HEK293 (cell line): Measurements from ENCODE around the gene B4GALT5.

ENCODE experiments used
- CTCF ChIA-PET: fragments of 350-600 bp; formaldehyde crosslinking; extraction: SDS; loops from one replicate; lab custom pipeline; 2021; ENCODE audit warnings: antibody characterized with exemption; lab: Yijun Ruan, JAX
- POLR2A ChIA-PET: fragments of 300-600 bp; formaldehyde crosslinking; extraction: SDS; loops from one replicate; lab custom pipeline; 2020; ENCODE audit warnings: antibody characterized with exemption, inconsistent platforms; lab: Yijun Ruan, JAX
- H3K27ac ChIP-seq: fragments of 200-500 bp; sonication (Bioruptor generic); 2 replicates; pipeline ENCODE4 v1.5.1; 2014; ENCODE audit warnings: low read depth, low read length, control low read depth, inconsistent platforms; ENCODE audit errors: extremely low read depth
- H3K36me3 ChIP-seq, 2 experiments: fragments of 200-500 bp in 1 of 2; sonication (Bioruptor generic) in 1 of 2; 1 replicate in 1 of 2; 2 replicates in 1 of 2; pipeline ENCODE4 v1.5.1; 2014 to 2017; ENCODE audit warnings: inconsistent platforms in 2 of 2, low read length in 2 of 2; ENCODE audit not compliant: control insufficient read depth in 2 of 2, insufficient read depth in 1 of 2
- H3K4me1 ChIP-seq: fragments of 200-500 bp; sonication (Bioruptor generic); 2 replicates; pipeline ENCODE4 v1.5.1; 2014; ENCODE audit warnings: mild to moderate bottlenecking, low read length, inconsistent platforms; ENCODE audit not compliant: control insufficient read depth, insufficient read depth
- H3K4me3 ChIP-seq: 2 replicates; pipeline ENCODE4 v1.5.1; 2011; ENCODE audit warnings: low read depth, mild to moderate bottlenecking, control low read depth, low read length, moderate library complexity
- H3K9me3 ChIP-seq: fragments of 200-500 bp; sonication (Bioruptor generic); 2 replicates; pipeline ENCODE4 v1.5.1; 2014; ENCODE audit warnings: low read depth, low read length, inconsistent platforms; ENCODE audit not compliant: control insufficient read depth, insufficient read depth
- GFI1B ChIP-seq: fragments of 450-650 bp; formaldehyde crosslinking; IDR thresholded peaks from 2 replicates; pipeline ENCODE4 v1.5.1; 2016; ENCODE audit warnings: missing biosample characterization, missing genetic modification characterization
- KLF8 ChIP-seq: fragments of 450-650 bp; formaldehyde crosslinking; IDR thresholded peaks from 2 replicates; pipeline ENCODE4 v1.5.1; 2016; ENCODE audit warnings: missing biosample characterization, missing genetic modification characterization
- MZF1 ChIP-seq: fragments of 450-650 bp; formaldehyde crosslinking; IDR thresholded peaks from 2 replicates; pipeline ENCODE4 v1.5.1; 2017; ENCODE audit warnings: missing biosample characterization, missing genetic modification characterization, borderline replicate concordance
- REPIN1 ChIP-seq: fragments of 450-650 bp; formaldehyde crosslinking; IDR thresholded peaks from 2 replicates; pipeline ENCODE4 v1.5.1; 2017; ENCODE audit warnings: missing biosample characterization, missing genetic modification characterization, low read depth
- ZBTB20 ChIP-seq: fragments of 450-650 bp; formaldehyde crosslinking; IDR thresholded peaks from 2 replicates; pipeline ENCODE4 v1.5.1; 2016; ENCODE audit warnings: missing biosample characterization, missing genetic modification characterization
- ZBTB44 ChIP-seq: fragments of 450-650 bp; IDR thresholded peaks from 2 replicates; pipeline ENCODE4 v1.5.1; 2018; ENCODE audit warnings: missing biosample characterization, mild to moderate bottlenecking, missing genetic modification characterization
- ZFP37 ChIP-seq: fragments of 450-650 bp; formaldehyde crosslinking; IDR thresholded peaks from 2 replicates; pipeline ENCODE4 v1.5.1; 2016; ENCODE audit warnings: missing biosample characterization, missing genetic modification characterization
- ZFP69B ChIP-seq: fragments of 450-650 bp; formaldehyde crosslinking; IDR thresholded peaks from 2 replicates; pipeline ENCODE4 v1.5.1; 2016; ENCODE audit warnings: missing biosample characterization, missing genetic modification characterization
- ZNF10 ChIP-seq: fragments of 450-650 bp; formaldehyde crosslinking; IDR thresholded peaks from 2 replicates; pipeline ENCODE4 v1.5.1; 2017; ENCODE audit warnings: missing biosample characterization, missing genetic modification characterization
- ZNF114 ChIP-seq: fragments of 450-650 bp; formaldehyde crosslinking; IDR thresholded peaks from 2 replicates; pipeline ENCODE4 v1.5.0; 2017; ENCODE audit warnings: missing biosample characterization, missing genetic modification characterization
- ZNF2 ChIP-seq: fragments of 450-650 bp; formaldehyde crosslinking; IDR thresholded peaks from 2 replicates; pipeline ENCODE4 v1.5.1; 2016; ENCODE audit warnings: missing biosample characterization, missing genetic modification characterization
- ZNF248 ChIP-seq: fragments of 450-650 bp; formaldehyde crosslinking; IDR thresholded peaks from 2 replicates; pipeline ENCODE4 v1.5.1; 2017; ENCODE audit warnings: missing biosample characterization, missing genetic modification characterization
- ZNF302 ChIP-seq: fragments of 450-650 bp; formaldehyde crosslinking; IDR thresholded peaks from 2 replicates; pipeline ENCODE4 v1.5.1; 2016; ENCODE audit warnings: missing biosample characterization, missing genetic modification characterization, low read depth
- ZNF354C ChIP-seq: fragments of 450-650 bp; formaldehyde crosslinking; IDR thresholded peaks from 2 replicates; pipeline ENCODE4 v1.5.1; 2016; ENCODE audit warnings: missing biosample characterization, missing genetic modification characterization, low read depth, borderline replicate concordance
- ZNF394 ChIP-seq: fragments of 450-650 bp; formaldehyde crosslinking; IDR thresholded peaks from 2 replicates; pipeline ENCODE4 v1.5.1; 2016; ENCODE audit warnings: missing biosample characterization, missing genetic modification characterization, mild to moderate bottlenecking, moderate library complexity, borderline replicate concordance
- ZNF48 ChIP-seq: fragments of 450-650 bp; formaldehyde crosslinking; IDR thresholded peaks from 2 replicates; pipeline ENCODE4 v1.5.1; 2016; ENCODE audit warnings: missing biosample characterization, missing genetic modification characterization
- ZNF521 ChIP-seq: fragments of 450-650 bp; formaldehyde crosslinking; IDR thresholded peaks from 2 replicates; pipeline ENCODE4 v1.5.1; 2017; ENCODE audit warnings: missing biosample characterization, mild to moderate bottlenecking, missing genetic modification characterization
- ZNF571 ChIP-seq: fragments of 450-650 bp; formaldehyde crosslinking; IDR thresholded peaks from 2 replicates; pipeline ENCODE4 v1.5.0; 2017; ENCODE audit warnings: missing biosample characterization, missing genetic modification characterization
- ZNF585B ChIP-seq: fragments of 450-650 bp; formaldehyde crosslinking; IDR thresholded peaks from 2 replicates; pipeline ENCODE4 v1.5.1; 2016; ENCODE audit warnings: missing biosample characterization, missing genetic modification characterization
- ZNF596 ChIP-seq: fragments of 450-650 bp; IDR thresholded peaks from 2 replicates; pipeline ENCODE4 v1.5.0; 2018; ENCODE audit warnings: missing biosample characterization, mild to moderate bottlenecking, missing genetic modification characterization, moderate library complexity
- ZNF707 ChIP-seq: fragments of 450-650 bp; formaldehyde crosslinking; IDR thresholded peaks from 2 replicates; pipeline ENCODE4 v1.5.1; 2016; ENCODE audit warnings: missing biosample characterization, missing genetic modification characterization
- ZNF837 ChIP-seq: fragments of 450-650 bp; formaldehyde crosslinking; IDR thresholded peaks from 2 replicates; pipeline ENCODE4 v1.5.1; 2016; ENCODE audit warnings: missing biosample characterization, missing genetic modification characterization
- ZSCAN30 ChIP-seq: fragments of 450-650 bp; IDR thresholded peaks from 2 replicates; pipeline ENCODE4 v1.5.1; 2018; ENCODE audit warnings: missing biosample characterization, mild to moderate bottlenecking, missing genetic modification characterization, moderate library complexity
- TF ChIP-seq, protein P1 (sequence below): fragments of 450-650 bp; formaldehyde crosslinking; IDR thresholded peaks from 2 replicates; pipeline ENCODE4 v1.5.1; 2017; ENCODE audit warnings: missing biosample characterization, missing genetic modification characterization
- TF ChIP-seq, protein P2 (sequence below): fragments of 450-650 bp; formaldehyde crosslinking; IDR thresholded peaks from 2 replicates; pipeline ENCODE4 v1.5.1; 2017; ENCODE audit warnings: missing biosample characterization, mild to moderate bottlenecking, missing genetic modification characterization, moderate library complexity

Gene B4GALT5

GRCh38 chr20:49656304-49656703, 57.4 kb downstream of the B4GALT5 start:
- Histone ChIP-seq H3K9me3 (no peaks in the 10 kb centered on the region), H3K4me3 (no peak overlapping the region), H3K4me1 (peaks cover 25% of the 10 kb centered on the region), H3K27ac (no peak overlapping the region), H3K36me3 (peaks cover 5 to 43% of the 10 kb centered on the region in 2 experiments; a peak in 2 of 3 replicates)
- ChIA-PET POLR2A (no interaction called here), CTCF (interaction anchor here (0.5 kb wide), 1 partner anchor 194 kb away, joined by 4 read pairs; no protein-coding TSS in a partner anchor)
- TF ChIP-seq ZNF114 (tag by site-specific recombination) (no peak), ZNF354C (no peak), REPIN1 (tag by site-specific recombination) (no peak), ZNF837 (tag by site-specific recombination) (no peak), ZBTB20 (tag by site-specific recombination) (no peak)
- TF ChIP-seq, protein P1, sequence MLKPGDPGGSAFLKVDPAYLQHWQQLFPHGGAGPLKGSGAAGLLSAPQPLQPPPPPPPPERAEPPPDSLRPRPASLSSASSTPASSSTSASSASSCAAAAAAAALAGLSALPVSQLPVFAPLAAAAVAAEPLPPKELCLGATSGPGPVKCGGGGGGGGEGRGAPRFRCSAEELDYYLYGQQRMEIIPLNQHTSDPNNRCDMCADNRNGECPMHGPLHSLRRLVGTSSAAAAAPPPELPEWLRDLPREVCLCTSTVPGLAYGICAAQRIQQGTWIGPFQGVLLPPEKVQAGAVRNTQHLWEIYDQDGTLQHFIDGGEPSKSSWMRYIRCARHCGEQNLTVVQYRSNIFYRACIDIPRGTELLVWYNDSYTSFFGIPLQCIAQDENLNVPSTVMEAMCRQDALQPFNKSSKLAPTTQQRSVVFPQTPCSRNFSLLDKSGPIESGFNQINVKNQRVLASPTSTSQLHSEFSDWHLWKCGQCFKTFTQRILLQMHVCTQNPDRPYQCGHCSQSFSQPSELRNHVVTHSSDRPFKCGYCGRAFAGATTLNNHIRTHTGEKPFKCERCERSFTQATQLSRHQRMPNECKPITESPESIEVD (tag by site-specific recombination) = peak; percentile 71

GRCh38 chr20:49653925-49654434, 59.7 kb downstream of the B4GALT5 start:
- no peak overlapping the region for H3K27ac ChIP-seq
- CTCF ChIA-PET = interaction anchor here (0.6 kb wide), 1 partner anchor 89 kb away, joined by 3 read pairs; no protein-coding TSS in a partner anchor
- TF ChIP-seq ZNF2 (tag by site-specific recombination) (no peak), ZNF521 (no peak), ZFP37 (tag by site-specific recombination) (no peak), ZNF248 (tag by site-specific recombination) (no peak), ZFP69B (tag by site-specific recombination) (no peak), KLF8 (tag by site-specific recombination) (no peak), ZNF10 (no peak), ZBTB44 (tag by site-specific recombination) (no peak), MZF1 (tag by site-specific recombination) (no peak), ZSCAN30 (tag by site-specific recombination) (no peak), ZNF302 (tag by site-specific recombination) (no peak), GFI1B (tag by site-specific recombination) (no peak), ZNF394 (no peak), ZNF585B (no peak), ZNF596 (no peak), ZNF48 (tag by site-specific recombination) (no peak), ZNF114 (tag by site-specific recombination) (no peak), ZNF707 (no peak), ZNF571 (tag by site-specific recombination) (no peak)
- TF ChIP-seq, protein P2, sequence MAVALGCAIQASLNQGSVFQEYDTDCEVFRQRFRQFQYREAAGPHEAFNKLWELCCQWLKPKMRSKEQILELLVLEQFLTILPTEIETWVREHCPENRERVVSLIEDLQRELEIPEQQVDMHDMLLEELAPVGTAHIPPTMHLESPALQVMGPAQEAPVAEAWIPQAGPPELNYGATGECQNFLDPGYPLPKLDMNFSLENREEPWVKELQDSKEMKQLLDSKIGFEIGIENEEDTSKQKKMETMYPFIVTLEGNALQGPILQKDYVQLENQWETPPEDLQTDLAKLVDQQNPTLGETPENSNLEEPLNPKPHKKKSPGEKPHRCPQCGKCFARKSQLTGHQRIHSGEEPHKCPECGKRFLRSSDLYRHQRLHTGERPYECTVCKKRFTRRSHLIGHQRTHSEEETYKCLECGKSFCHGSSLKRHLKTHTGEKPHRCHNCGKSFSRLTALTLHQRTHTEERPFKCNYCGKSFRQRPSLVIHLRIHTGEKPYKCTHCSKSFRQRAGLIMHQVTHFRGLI = no peak
- peaks cover 10% of the 10 kb centered on the region for H3K4me1 ChIP-seq
- no peak overlapping the region for H3K4me3 ChIP-seq
- H3K36me3 ChIP-seq = peaks cover 5 to 46% of the 10 kb centered on the region in 2 experiments; a peak in 2 of 3 replicates
- H3K9me3 ChIP-seq = no peaks in the 10 kb centered on the region
- POLR2A ChIA-PET = no interaction called here
